Astrocyte (in vitro differentiated cells and primary cell): ENCODE measurements around the gene NXPH1. TPM values are rescaled to one million over a fixed set of nuclear protein-coding genes. Genes with fewer than 3 reads are reported as not detected.

Experiments used
- DNase-seq: peaks from one replicate; pipeline ENCODE4 v3.0.0-alpha.2; 2010; ENCODE audit warnings: low read depth
- FAIRE-seq: peaks from 2 replicates; lab custom pipeline; 2011; peaks lifted over from hg19 to GRCh38; lab: Jason Lieb, UNC
- H2AFZ ChIP-seq: 2 replicates; pipeline ENCODE4 v1.6.0; 2012; ENCODE audit warnings: low read depth, low read length, inconsistent platforms
- H3K27ac ChIP-seq: 2 replicates; pipeline ENCODE4 v1.5.1; 2011; ENCODE audit warnings: low read depth, low read length, inconsistent platforms
- H3K27me3 ChIP-seq: 2 replicates; pipeline ENCODE4 v1.6.0; 2011; ENCODE audit warnings: low read length, inconsistent platforms; ENCODE audit not compliant: insufficient read depth
- H3K36me3 ChIP-seq: 2 replicates; pipeline ENCODE4 v1.5.1; 2011; ENCODE audit warnings: low read length, inconsistent platforms; ENCODE audit not compliant: insufficient read depth
- H3K4me1 ChIP-seq: 2 replicates; pipeline ENCODE4 v1.5.1; 2011; ENCODE audit warnings: low read length, inconsistent platforms; ENCODE audit not compliant: insufficient read depth
- H3K4me2 ChIP-seq: 2 replicates; pipeline ENCODE4 v1.6.0; 2012; ENCODE audit warnings: low read length, inconsistent platforms
- H3K4me3 ChIP-seq: 2 replicates; pipeline ENCODE4 v1.5.1; 2011; ENCODE audit warnings: low read depth, mild to moderate bottlenecking, low read length, inconsistent platforms; ENCODE audit not compliant: insufficient read depth
- H3K79me2 ChIP-seq: 2 replicates; pipeline ENCODE4 v1.6.0; 2012; ENCODE audit warnings: mild to moderate bottlenecking, low read length, inconsistent platforms; ENCODE audit not compliant: insufficient read depth
- H3K9ac ChIP-seq: 2 replicates; pipeline ENCODE4 v1.6.0; 2012; ENCODE audit warnings: mild to moderate bottlenecking, low read length, inconsistent platforms
- H3K9me3 ChIP-seq: 2 replicates; pipeline ENCODE4 v1.5.1; 2012; ENCODE audit warnings: low read depth, mild to moderate bottlenecking, low read length, inconsistent platforms; ENCODE audit not compliant: insufficient read depth
- H4K20me1 ChIP-seq: 2 replicates; pipeline ENCODE4 v1.6.0; 2012; ENCODE audit warnings: low read length, inconsistent platforms; ENCODE audit not compliant: insufficient read depth
- H3K27ac Mint-ChIP-seq: one replicate; pipeline ENCODE4 v1.8.0; 2021; ENCODE audit warnings: mild to moderate bottlenecking, mixed read lengths; ENCODE audit not compliant: unreplicated experiment
- H3K27me3 Mint-ChIP-seq: one replicate; pipeline ENCODE4 v1.8.0; 2021; ENCODE audit warnings: low read depth, mixed read lengths; ENCODE audit not compliant: unreplicated experiment
- H3K36me3 Mint-ChIP-seq: one replicate; pipeline ENCODE4 v1.8.0; 2021; ENCODE audit warnings: low read depth, mixed read lengths; ENCODE audit not compliant: unreplicated experiment
- H3K4me1 Mint-ChIP-seq: one replicate; pipeline ENCODE4 v1.8.0; 2021; ENCODE audit warnings: low read depth, mixed read lengths; ENCODE audit not compliant: unreplicated experiment
- H3K4me3 Mint-ChIP-seq: one replicate; pipeline ENCODE4 v1.8.0; 2021; ENCODE audit warnings: mild to moderate bottlenecking, moderate library complexity, mixed read lengths; ENCODE audit not compliant: unreplicated experiment
- H3K9me3 Mint-ChIP-seq: one replicate; pipeline ENCODE4 v1.8.0; 2021; ENCODE audit warnings: mild to moderate bottlenecking, mixed read lengths; ENCODE audit not compliant: unreplicated experiment
- CTCF ChIP-seq: IDR thresholded peaks from 2 replicates; pipeline ENCODE4 v1.5.1; 2011; ENCODE audit warnings: low read depth, mild to moderate bottlenecking, inconsistent platforms, low read length, moderate library complexity; ENCODE audit not compliant: insufficient read depth
- EZH2 ChIP-seq: IDR thresholded peaks from 2 replicates; pipeline ENCODE4 v1.6.1; 2012; ENCODE audit warnings: mild to moderate bottlenecking, low read length, inconsistent platforms; ENCODE audit not compliant: insufficient read depth
- total RNA-seq: library from RNA; stranded (reverse); gene quantifications from 2 replicates; pipeline ENCODE4 v1.2.1, GENCODE V29; 2021

Gene NXPH1
- total RNA-seq, 1 donor from 2014 or later = 0.16 TPM

DNA sequence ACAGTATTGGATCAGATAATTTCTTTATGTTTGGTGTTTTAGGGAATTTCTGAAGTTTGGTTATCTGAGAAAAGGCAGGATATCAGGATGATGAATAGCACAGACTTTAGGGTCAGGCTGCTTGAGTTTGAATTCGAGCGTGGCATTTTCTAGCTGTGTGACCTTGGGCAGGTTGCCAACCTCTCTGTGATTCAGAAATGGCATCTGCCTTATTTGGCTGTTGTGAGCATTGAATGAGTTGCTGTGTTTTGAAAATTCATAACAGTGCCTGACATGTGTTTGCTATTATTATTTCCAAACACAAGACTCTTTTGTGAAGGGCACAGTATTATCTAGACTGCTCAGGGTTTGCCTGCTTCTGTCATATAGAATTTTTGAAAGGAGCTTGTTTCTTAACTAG lies 66.9 kb downstream of the NXPH1 start:
- H3K79me2 ChIP-seq = no peaks in the 10 kb centered on the region
- peaks cover 2% of the 10 kb centered on the region for H3K27me3 Mint-ChIP-seq
- no peak for FAIRE-seq
- no peak overlapping the region for H3K27ac Mint-ChIP-seq
- TF ChIP-seq EZH2 (no peak), CTCF (no peak)
- no peaks in the 10 kb centered on the region for H3K36me3 ChIP-seq
- no peak overlapping the region for H2AFZ ChIP-seq
- no peak overlapping the region for H3K4me3 ChIP-seq
- no peak for DNase-seq
- H3K4me3 Mint-ChIP-seq = no peak overlapping the region
- no peaks in the 10 kb centered on the region for H4K20me1 ChIP-seq
- no peaks in the 10 kb centered on the region for H3K27me3 ChIP-seq
- no peaks in the 10 kb centered on the region for H3K4me1 Mint-ChIP-seq
- no peaks in the 10 kb centered on the region for H3K9me3 ChIP-seq
- no peak overlapping the region for H3K9ac ChIP-seq
- no peaks in the 10 kb centered on the region for H3K9me3 Mint-ChIP-seq
- no peaks in the 10 kb centered on the region for H3K4me1 ChIP-seq
- H3K27ac ChIP-seq = no peak overlapping the region
- H3K36me3 Mint-ChIP-seq = no peaks in the 10 kb centered on the region
- H3K4me2 ChIP-seq = no peak overlapping the region

DNA sequence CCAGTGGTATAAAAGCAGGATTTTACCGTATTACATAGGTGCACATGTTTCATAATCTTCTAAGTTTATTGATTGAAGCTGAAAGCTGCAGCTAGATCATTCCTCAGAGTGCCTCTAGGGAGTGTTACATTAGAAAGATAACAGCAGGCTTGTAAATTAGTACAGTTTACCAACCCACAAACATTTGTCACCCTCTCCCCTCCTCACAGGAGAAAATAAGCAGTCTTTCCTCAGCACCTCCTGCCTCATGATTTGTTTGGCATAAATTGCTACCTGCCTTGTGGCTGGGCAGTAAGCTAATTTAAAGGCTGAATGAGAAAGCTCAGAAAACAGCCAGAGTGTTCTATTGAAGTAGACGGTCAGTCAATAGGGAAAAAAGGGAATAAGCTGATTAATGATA lies 74.2 kb downstream of the NXPH1 start:
- DNase-seq (no peak), FAIRE-seq (no peak)
- Histone ChIP-seq H3K36me3 (no peaks in the 10 kb centered on the region), H3K4me3 (no peak overlapping the region), H3K27ac (no peak overlapping the region), H3K27me3 (no peaks in the 10 kb centered on the region), H3K9me3 (no peaks in the 10 kb centered on the region), H3K4me2 (no peak overlapping the region), H3K9ac (no peak overlapping the region), H4K20me1 (no peaks in the 10 kb centered on the region), H3K79me2 (no peaks in the 10 kb centered on the region), H2AFZ (no peak overlapping the region), H3K4me1 (no peaks in the 10 kb centered on the region)
- no peaks in the 10 kb centered on the region for H3K4me1 Mint-ChIP-seq
- no peak overlapping the region for H3K27ac Mint-ChIP-seq
- peaks cover 2% of the 10 kb centered on the region for H3K27me3 Mint-ChIP-seq
- H3K9me3 Mint-ChIP-seq = no peaks in the 10 kb centered on the region
- no peak for TF ChIP-seq CTCF
- no peak for TF ChIP-seq EZH2
- H3K4me3 Mint-ChIP-seq = no peak overlapping the region
- no peaks in the 10 kb centered on the region for H3K36me3 Mint-ChIP-seq

DNA sequence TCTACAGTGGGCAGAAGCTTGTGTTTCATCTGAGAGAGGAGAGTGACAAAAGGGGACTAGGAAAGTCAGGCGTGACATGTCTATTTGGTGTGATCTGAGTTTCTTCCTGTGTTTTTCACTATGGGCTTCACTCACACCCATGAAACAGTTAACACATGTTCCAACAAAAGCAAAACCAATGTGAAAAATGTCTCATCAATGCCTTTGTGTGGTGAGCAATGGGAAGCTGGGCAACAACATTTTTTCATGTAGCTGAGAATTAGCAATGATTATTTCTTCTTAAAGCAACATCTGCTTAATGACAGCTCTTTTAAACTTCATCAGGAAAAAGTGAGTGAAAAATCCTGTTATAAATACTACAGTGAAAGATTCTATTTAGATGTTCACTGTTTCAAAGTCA lies 76.2 kb downstream of the NXPH1 start:
- FAIRE-seq (no peak), DNase-seq (no peak)
- H3K9me3 ChIP-seq = no peaks in the 10 kb centered on the region
- H3K36me3 ChIP-seq = no peaks in the 10 kb centered on the region
- Mint-ChIP-seq H3K9me3 (no peaks in the 10 kb centered on the region), H3K27ac (no peak overlapping the region), H3K27me3 (no peaks in the 10 kb centered on the region), H3K4me1 (no peaks in the 10 kb centered on the region), H3K36me3 (peaks cover 2% of the 10 kb centered on the region), H3K4me3 (no peak overlapping the region)
- no peaks in the 10 kb centered on the region for H3K4me1 ChIP-seq
- H3K79me2 ChIP-seq = no peaks in the 10 kb centered on the region
- no peak overlapping the region for H3K4me2 ChIP-seq
- H4K20me1 ChIP-seq = no peaks in the 10 kb centered on the region
- no peak overlapping the region for H3K4me3 ChIP-seq
- H3K9ac ChIP-seq = no peak overlapping the region
- H3K27ac ChIP-seq = no peak overlapping the region
- no peak overlapping the region for H2AFZ ChIP-seq
- no peaks in the 10 kb centered on the region for H3K27me3 ChIP-seq
- no peak for TF ChIP-seq CTCF
- TF ChIP-seq EZH2 = no peak
